GM20000 (cell line): ENCODE results near the gene CRACDL.

ENCODE experiments used
- DNase-seq: peaks from one replicate; pipeline ENCODE4 v3.0.0; 2012; ENCODE audit warnings: low spot score
- TF ChIP-seq, protein P1 (sequence below): IDR thresholded peaks from 2 replicates; pipeline ENCODE4 v1.5.1; 2012; ENCODE audit warnings: mild to moderate bottlenecking, control low read depth; ENCODE audit errors: extremely low read depth, missing control alignments

Gene CRACDL

DNA sequence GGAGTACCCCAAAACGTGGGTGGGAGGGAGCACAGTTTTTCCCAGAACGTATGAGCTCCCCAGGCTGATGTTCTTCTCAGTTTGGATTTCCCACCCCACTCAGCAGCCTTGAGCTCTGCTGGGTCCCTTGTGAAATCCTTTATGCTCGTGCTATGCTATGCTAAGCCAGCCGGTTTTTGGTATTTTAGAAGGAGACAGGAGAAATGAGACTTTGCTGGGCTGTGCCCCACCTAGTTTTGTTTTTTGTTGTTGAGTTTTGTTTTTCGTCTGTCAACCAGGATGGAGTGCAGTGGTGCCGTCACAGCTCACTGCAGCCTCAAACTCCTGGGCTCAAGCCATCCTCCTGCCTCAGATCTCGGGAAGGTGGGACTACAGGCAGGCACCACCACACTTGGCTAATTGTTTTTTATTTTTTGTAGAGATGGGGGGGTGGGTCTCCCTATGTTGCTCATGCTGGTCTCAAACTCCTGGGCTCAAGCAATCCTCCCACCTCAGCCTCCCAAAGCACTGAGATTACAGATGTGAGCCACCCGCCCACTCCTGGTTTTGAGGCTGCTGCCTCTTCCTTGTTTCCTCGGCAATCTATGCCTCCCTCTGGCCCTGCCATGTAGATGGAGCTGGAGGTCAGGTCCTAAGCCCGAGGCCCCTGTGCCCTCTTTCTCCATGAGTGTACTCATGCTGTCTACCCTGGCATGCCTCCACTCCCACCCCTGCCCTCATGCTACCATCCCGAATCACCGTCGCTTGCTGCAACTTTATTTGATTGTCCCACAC is 187.5 kb downstream of the CRACDL start:
- TF ChIP-seq, protein P1, sequence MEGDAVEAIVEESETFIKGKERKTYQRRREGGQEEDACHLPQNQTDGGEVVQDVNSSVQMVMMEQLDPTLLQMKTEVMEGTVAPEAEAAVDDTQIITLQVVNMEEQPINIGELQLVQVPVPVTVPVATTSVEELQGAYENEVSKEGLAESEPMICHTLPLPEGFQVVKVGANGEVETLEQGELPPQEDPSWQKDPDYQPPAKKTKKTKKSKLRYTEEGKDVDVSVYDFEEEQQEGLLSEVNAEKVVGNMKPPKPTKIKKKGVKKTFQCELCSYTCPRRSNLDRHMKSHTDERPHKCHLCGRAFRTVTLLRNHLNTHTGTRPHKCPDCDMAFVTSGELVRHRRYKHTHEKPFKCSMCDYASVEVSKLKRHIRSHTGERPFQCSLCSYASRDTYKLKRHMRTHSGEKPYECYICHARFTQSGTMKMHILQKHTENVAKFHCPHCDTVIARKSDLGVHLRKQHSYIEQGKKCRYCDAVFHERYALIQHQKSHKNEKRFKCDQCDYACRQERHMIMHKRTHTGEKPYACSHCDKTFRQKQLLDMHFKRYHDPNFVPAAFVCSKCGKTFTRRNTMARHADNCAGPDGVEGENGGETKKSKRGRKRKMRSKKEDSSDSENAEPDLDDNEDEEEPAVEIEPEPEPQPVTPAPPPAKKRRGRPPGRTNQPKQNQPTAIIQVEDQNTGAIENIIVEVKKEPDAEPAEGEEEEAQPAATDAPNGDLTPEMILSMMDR: no peak
- no peak for DNase-seq

DNA sequence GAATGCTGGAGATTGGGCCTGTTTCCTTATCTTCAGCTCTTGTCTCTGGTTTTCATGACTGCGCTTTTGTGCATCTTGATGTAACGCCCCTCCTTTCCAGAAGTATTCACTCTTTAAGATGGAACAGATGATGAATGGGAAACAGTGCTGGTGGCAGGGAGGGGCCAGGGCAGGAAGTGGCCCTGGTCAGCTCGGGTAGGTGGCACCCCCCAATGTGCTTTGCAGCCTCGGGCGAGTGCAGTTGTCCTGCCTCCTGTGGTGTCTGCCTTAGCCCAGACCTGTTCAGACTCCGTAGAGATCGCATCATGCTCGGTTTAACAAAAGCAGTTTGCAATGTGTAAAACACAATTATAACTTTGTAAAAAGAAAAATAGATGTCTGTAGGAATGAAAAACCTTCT is 188.1 kb downstream of the CRACDL start:
- TF ChIP-seq, protein P1: no peak

DNA sequence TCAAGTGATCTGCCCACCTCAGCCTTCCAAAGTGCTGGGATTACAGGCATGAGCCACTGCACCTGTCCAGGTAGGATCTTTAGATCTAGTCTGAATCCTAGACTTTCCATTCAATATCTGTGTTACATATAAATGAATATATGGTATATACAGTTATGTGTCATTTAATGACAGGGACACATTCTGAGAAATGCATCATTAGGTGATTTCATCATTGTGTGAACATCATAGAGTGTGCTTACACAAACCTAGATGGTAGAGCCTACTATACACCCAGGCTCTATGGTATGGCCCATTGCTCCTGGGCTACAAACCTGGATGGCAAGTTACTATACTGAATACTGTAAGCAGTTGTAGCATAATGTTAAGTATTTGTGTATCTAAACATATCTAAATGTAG is 189.6 kb downstream of the CRACDL start:
- DNase-seq: no peak

More for the DNA sequence above, 188.1 kb downstream of the CRACDL start:
- DNase-seq: no peak

DNA sequence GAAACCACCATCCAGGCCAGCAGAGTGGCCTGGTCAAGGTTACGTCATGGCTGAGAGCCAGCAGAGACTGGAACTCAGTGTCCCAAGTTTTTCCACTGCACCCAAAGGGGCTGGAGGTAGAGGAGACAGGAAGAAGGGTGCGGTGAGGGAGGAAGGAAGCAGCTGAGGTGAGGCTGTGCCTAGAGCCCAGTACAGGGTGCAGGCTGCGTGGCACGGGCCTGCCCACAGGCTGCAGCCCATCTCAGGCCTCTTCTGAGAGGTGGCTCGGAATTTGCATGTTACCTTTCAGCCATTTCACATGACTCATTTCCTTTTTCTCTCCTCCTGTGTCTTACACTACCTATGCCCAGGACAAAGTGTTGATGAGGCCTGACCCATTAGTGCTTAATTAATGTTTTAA is 191.4 kb downstream of the CRACDL start:
- no peak for DNase-seq
- TF ChIP-seq, protein P1: no peak

More for the DNA sequence above, 189.6 kb downstream of the CRACDL start:
- TF ChIP-seq, protein P1: no peak
